GM19397 (cell line): ENCODE results near the gene KRT81.
"Not testable (repeated sequence)": the region's sequence is repeated elsewhere in the genome, so short reads cannot be mapped to it uniquely, and the experiment has no call there.

Source experiments
- ATAC-seq: cut with Tn5 transposase; IDR thresholded peaks from one replicate; pipeline ENCODE4 v1.9.1; 2021; ENCODE audit warnings: mild to moderate bottlenecking, moderate library complexity; ENCODE audit not compliant: unreplicated experiment

KRT81 gene

GRCh38 chr12:52245259-52245961, 45.9 kb downstream of the KRT81 start:
- ATAC-seq: no peak

- ATAC-seq: no peak
Observed at GRCh38 chr12:52244615-52244994, 46.7 kb downstream of the KRT81 start.

- ATAC-seq: peak; percentile 81
Observed at GRCh38 chr12:52243856-52244614, 47.3 kb downstream of the KRT81 start.

- ATAC-seq: no peak
Observed at GRCh38 chr12:52243259-52243855, 48.0 kb downstream of the KRT81 start.

GRCh38 chr12:52242442-52243258, 48.7 kb downstream of the KRT81 start:
- no peak for ATAC-seq

GRCh38 chr12:52241205-52241842, 50.0 kb downstream of the KRT81 start:
- no peak for ATAC-seq

- not testable (repeated sequence) for ATAC-seq
Observed at GRCh38 chr12:52240247-52240646, 51.1 kb downstream of the KRT81 start.

- no peak for ATAC-seq
Observed at GRCh38 chr12:52239767-52240166, 51.6 kb downstream of the KRT81 start.

GRCh38 chr12:52238916-52239646, 52.3 kb downstream of the KRT81 start:
- ATAC-seq: no peak

- ATAC-seq: no peak
Observed at GRCh38 chr12:52238207-52238840, 53.0 kb downstream of the KRT81 start.

GRCh38 chr12:52236386-52237050, 54.8 kb downstream of the KRT81 start:
- no peak for ATAC-seq
